ENCODE results near the gene CUL3.

CUL3 gene

DNA sequence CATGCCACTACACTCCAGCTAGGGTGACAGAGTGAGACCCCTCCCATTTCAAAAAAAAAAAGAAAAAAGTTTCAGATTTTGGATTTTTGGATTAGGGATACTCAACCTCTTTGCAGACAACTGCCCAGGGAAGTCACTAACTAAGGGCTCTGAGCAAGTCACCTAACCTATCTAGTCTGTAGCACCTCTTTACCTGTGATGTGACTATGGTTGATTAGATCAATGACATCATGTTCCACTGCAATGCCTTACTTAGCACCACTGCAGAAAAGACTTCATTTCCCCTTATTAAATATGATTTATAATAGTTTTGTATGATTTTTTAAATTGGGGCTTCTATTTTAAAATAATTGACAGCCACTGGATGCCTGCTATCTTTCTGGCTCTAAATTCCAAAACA is 41.2 kb downstream of the CUL3 start:
- Histone ChIP-seq H3K27me3 (ENCODE audit: insufficient read depth, poor library complexity, severe bottlenecking) (no peaks in the 10 kb centered on the region), H3K4me3 (replicated peaks; ENCODE audit: insufficient read depth, low read length) (no peak overlapping the region), H3K27ac (replicated peaks) (no peak overlapping the region)
- DNase-seq (ENCODE audit: low read depth in 1 of 2, low spot score in 1 of 2): no peak
- TF ChIP-seq, protein P1, sequence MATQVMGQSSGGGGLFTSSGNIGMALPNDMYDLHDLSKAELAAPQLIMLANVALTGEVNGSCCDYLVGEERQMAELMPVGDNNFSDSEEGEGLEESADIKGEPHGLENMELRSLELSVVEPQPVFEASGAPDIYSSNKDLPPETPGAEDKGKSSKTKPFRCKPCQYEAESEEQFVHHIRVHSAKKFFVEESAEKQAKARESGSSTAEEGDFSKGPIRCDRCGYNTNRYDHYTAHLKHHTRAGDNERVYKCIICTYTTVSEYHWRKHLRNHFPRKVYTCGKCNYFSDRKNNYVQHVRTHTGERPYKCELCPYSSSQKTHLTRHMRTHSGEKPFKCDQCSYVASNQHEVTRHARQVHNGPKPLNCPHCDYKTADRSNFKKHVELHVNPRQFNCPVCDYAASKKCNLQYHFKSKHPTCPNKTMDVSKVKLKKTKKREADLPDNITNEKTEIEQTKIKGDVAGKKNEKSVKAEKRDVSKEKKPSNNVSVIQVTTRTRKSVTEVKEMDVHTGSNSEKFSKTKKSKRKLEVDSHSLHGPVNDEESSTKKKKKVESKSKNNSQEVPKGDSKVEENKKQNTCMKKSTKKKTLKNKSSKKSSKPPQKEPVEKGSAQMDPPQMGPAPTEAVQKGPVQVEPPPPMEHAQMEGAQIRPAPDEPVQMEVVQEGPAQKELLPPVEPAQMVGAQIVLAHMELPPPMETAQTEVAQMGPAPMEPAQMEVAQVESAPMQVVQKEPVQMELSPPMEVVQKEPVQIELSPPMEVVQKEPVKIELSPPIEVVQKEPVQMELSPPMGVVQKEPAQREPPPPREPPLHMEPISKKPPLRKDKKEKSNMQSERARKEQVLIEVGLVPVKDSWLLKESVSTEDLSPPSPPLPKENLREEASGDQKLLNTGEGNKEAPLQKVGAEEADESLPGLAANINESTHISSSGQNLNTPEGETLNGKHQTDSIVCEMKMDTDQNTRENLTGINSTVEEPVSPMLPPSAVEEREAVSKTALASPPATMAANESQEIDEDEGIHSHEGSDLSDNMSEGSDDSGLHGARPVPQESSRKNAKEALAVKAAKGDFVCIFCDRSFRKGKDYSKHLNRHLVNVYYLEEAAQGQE (IDR thresholded peaks at IDR 0.05; ENCODE audit: insufficient replicate concordance, low read depth): no peak
- no peak for TF ChIP-seq POLR2AphosphoS5 (IDR thresholded peaks at IDR 0.05; ENCODE audit: low read depth)
- no peak for TF ChIP-seq GABPA (IDR thresholded peaks at IDR 0.05; ENCODE audit: low read depth)
- no peak for TF ChIP-seq SPI1 (IDR thresholded peaks at IDR 0.05; ENCODE audit: borderline replicate concordance, low read depth)

DNA sequence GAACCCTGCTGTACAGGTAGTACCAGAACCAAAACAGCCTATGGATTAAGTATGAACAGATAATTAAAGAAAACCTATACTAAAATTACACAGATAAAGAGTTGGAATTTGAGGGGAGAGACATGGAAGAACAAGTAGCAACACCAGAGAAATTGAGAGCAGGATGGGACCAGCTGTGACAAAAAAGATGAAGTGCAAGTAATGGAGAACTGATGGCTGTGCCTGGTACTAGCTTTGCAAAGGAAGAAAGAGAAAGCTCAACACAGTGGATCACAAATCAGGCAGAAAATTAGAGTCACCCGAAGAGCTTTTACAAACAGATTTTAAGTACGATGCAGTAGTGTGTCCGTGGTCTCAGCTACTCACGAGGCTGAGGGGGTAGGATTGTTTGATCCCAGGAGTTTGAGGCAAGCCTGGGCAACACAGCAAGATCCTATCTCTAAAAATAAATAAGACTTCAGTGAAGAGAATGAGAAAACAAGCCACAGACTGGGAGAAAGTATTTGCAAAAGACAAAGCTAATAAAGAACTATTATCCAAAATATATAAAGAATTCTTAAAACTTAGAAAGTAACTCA is 46.5 kb downstream of the CUL3 start:
- no peak for DNase-seq (ENCODE audit: low read depth in 1 of 2, low spot score in 1 of 2)
- H3K4me3 ChIP-seq (replicated peaks; ENCODE audit: insufficient read depth, low read length): no peak overlapping the region
- TF ChIP-seq, protein P2, sequence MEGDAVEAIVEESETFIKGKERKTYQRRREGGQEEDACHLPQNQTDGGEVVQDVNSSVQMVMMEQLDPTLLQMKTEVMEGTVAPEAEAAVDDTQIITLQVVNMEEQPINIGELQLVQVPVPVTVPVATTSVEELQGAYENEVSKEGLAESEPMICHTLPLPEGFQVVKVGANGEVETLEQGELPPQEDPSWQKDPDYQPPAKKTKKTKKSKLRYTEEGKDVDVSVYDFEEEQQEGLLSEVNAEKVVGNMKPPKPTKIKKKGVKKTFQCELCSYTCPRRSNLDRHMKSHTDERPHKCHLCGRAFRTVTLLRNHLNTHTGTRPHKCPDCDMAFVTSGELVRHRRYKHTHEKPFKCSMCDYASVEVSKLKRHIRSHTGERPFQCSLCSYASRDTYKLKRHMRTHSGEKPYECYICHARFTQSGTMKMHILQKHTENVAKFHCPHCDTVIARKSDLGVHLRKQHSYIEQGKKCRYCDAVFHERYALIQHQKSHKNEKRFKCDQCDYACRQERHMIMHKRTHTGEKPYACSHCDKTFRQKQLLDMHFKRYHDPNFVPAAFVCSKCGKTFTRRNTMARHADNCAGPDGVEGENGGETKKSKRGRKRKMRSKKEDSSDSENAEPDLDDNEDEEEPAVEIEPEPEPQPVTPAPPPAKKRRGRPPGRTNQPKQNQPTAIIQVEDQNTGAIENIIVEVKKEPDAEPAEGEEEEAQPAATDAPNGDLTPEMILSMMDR (IDR thresholded peaks at IDR 0.05; ENCODE audit: insufficient read depth, low read length): no peak
- TF ChIP-seq, protein P1 (IDR thresholded peaks at IDR 0.05; ENCODE audit: insufficient replicate concordance, low read depth): no peak
- no peak for TF ChIP-seq SPI1 (IDR thresholded peaks at IDR 0.05; ENCODE audit: borderline replicate concordance, low read depth)
- no peak overlapping the region for H3K27ac ChIP-seq (replicated peaks)
- no peaks in the 10 kb centered on the region for H3K27me3 ChIP-seq (ENCODE audit: insufficient read depth, poor library complexity, severe bottlenecking)

DNA sequence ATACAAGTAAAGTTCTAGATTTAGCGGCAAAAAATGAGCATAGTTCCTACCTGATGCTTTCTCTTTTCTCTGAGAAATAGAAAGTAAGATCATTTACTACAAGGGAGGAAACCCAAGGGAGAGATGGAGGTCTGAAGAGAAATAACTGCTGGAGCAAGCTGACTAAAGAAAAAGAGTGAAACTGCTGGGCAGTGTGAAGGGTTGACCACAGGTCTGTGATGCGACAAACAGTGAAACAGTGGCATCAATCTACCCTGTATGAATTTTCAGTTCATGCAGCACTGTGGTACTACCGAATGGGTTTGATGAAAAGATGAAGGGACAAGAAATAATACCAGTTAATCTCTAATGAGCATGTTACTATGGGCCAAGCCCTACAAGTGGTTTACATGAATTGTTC is 52.2 kb downstream of the CUL3 start:
- no peak overlapping the region for H3K27ac ChIP-seq (replicated peaks)
- no peak for TF ChIP-seq SPI1 (IDR thresholded peaks at IDR 0.05; ENCODE audit: borderline replicate concordance, low read depth)
- TF ChIP-seq, protein P1 (IDR thresholded peaks at IDR 0.05; ENCODE audit: insufficient replicate concordance, low read depth): no peak
- no peak for TF ChIP-seq POLR2AphosphoS5 (IDR thresholded peaks at IDR 0.05; ENCODE audit: low read depth)
- TF ChIP-seq GABPA (IDR thresholded peaks at IDR 0.05; ENCODE audit: low read depth): no peak
- TF ChIP-seq, protein P2 (IDR thresholded peaks at IDR 0.05; ENCODE audit: insufficient read depth, low read length): no peak
- no peaks in the 10 kb centered on the region for H3K27me3 ChIP-seq (ENCODE audit: insufficient read depth, poor library complexity, severe bottlenecking)
- DNase-seq (ENCODE audit: low read depth in 1 of 2, low spot score in 1 of 2): no peak
- no peak overlapping the region for H3K4me3 ChIP-seq (replicated peaks; ENCODE audit: insufficient read depth, low read length)
